Gastrocnemius medialis (tissue), 4 donors: ENCODE results near the gene BNIP1.

Source experiments
- CTCF ChIP-seq, 5 experiments: fragments of 450-650 bp in 3 of 5; fragments of 200-600 bp in 2 of 5; sonication (generic) in 2 of 5; IDR thresholded peaks in 4 of 5; conservative IDR thresholded peaks in 1 of 5; 1 replicate in 4 of 5; 2 replicates in 1 of 5; pipeline ENCODE4 v1.5.1; 2016 to 2019; ENCODE audit warnings: antibody characterized with exemption in 5 of 5, mild to moderate bottlenecking in 3 of 5, moderate library complexity in 3 of 5
- POLR2A ChIP-seq, 2 donors: fragments of 450-650 bp; IDR thresholded peaks; one replicate each; pipeline ENCODE4 v1.6.1; 2017; ENCODE audit warnings: antibody characterized with exemption in 2 of 2, mild to moderate bottlenecking in 2 of 2, moderate library complexity in 2 of 2

GRCh38 chr5:173213236-173213933 lies 69.1 kb downstream of the BNIP1 start:
- TF ChIP-seq POLR2A (IDR thresholded peaks at IDR 0.05) = no peak
- no peak for TF ChIP-seq CTCF (IDR thresholded peaks at IDR 0.05 in 4 of 5, conservative IDR thresholded peaks at IDR 0.05 in 1 of 5)
